GM21717 (cell line): Measurements from ENCODE around the gene PPM1N.

Experiments
- ATAC-seq: cut with Tn5 transposase; IDR thresholded peaks from one replicate; pipeline ENCODE4 v1.9.1; 2021; ENCODE audit warnings: mild to moderate bottlenecking, moderate library complexity; ENCODE audit not compliant: unreplicated experiment

PPM1N gene

DNA sequence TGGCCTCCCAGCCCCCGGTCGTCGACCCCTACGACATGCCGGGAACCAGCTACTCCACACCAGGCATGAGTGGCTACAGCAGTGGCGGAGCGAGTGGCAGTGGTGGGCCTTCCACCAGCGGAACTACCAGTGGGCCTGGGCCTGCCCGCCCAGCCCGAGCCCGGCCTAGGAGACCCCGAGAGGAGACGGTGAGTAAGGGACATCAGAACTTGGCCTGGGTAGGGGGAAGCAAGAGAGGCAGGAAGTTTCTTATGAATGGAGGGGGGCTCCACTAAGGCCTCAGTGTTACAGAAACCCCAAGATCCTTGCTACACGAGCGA lies 27.5 kb upstream of the PPM1N start:
- ATAC-seq, result no peak

- no peak for ATAC-seq
These were observed 26.9 kb upstream of the PPM1N start for GRCh38 chr19:45471111-45471930.

GRCh38 chr19:45471931-45472562 lies 26.2 kb upstream of the PPM1N start:
- ATAC-seq, result no peak

DNA sequence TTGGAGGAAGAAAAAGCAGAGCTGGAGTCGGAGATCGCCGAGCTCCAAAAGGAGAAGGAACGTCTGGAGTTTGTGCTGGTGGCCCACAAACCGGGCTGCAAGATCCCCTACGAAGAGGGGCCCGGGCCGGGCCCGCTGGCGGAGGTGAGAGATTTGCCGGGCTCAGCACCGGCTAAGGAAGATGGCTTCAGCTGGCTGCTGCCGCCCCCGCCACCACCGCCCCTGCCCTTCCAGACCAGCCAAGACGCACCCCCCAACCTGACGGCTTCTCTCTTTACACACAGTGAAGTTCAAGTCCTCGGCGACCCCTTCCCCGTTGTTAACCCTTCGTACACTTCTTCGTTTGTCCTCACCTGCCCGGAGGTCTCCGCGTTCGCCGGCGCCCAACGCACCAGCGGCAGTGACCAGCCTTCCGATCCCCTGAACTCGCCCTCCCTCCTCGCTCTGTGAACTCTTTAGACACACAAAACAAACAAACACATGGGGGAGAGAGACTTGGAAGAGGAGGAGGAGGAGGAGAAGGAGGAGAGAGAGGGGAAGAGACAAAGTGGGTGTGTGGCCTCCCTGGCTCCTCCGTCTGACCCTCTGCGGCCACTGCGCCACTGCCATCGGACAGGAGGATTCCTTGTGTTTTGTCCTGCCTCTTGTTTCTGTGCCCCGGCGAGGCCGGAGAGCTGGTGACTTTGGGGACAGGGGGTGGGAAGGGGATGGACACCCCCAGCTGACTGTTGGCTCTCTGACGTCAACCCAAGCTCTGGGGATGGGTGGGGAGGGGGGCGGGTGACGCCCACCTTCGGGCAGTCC lies 25.5 kb upstream of the PPM1N start:
- no peak for ATAC-seq

DNA sequence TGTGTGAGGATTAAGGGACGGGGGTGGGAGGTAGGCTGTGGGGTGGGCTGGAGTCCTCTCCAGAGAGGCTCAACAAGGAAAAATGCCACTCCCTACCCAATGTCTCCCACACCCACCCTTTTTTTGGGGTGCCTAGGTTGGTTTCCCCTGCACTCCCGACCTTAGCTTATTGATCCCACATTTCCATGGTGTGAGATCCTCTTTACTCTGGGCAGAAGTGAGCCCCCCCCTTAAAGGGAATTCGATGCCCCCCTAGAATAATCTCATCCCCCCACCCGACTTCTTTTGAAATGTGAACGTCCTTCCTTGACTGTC lies 24.9 kb upstream of the PPM1N start:
- no peak for ATAC-seq

- ATAC-seq, result no peak
These were observed 24.3 kb upstream of the PPM1N start for GRCh38 chr19:45473682-45474605.

- no peak for ATAC-seq
These were observed 23.4 kb upstream of the PPM1N start for GRCh38 chr19:45474606-45475521.

DNA sequence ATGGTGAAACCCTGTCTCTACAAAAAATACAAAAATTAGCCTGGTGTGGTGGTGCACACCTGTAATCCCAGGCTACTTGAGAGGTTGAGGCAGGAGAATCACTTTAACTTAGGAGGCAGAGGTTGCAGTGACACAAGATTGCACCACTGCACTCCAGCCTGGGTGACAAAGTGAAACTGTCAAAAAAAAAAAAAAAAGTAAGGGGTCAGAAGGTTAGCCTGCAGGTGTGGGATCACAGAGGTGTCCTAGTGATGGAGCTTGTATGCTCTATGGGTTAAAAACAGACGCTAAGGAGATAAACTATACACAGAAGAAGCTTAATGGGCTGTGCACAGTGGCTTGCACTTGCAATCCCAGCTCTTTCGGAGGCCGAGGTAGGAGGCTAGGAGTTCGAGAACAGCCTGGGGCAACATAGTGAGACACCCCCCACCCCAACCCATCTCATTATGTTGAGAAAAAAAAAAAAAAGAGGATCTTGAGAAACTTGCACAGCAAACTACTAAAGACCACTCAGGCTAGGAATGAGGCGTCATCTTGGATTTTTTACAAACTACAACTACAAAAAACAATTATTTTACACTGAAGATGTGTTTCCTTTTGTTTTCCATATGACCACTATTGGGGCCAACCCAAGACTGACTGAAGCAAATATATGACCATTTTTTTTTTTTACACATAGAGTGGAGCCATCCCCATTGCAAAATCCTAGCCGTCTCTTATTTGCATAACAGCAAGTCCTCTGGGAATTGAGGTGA lies 22.5 kb upstream of the PPM1N start:
- no peak for ATAC-seq

DNA sequence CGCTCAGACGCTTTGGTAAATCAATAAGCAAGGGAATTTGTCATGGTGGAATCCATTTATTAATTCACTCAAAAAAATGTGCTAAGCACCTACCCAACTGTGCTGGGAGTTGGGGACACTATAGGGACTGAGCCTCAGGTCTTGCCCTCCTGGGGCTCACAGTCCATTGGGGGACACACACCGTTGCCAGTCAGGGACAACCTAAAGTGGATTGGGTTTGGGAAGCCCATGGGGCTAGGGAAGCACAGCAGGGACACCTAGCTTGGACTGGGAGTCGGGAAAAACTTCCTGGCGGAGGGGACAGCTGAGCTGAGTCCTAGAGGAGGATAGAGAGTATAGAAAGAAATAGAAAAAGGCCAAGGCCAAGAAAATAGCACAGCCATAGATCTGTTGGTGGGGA lies 21.9 kb upstream of the PPM1N start:
- ATAC-seq, result no peak

GRCh38 chr19:45477186-45477585 lies 21.1 kb upstream of the PPM1N start:
- ATAC-seq, result no peak

GRCh38 chr19:45477713-45478453 lies 20.4 kb upstream of the PPM1N start:
- ATAC-seq, result peak; percentile 8

GRCh38 chr19:45478454-45479238 lies 19.6 kb upstream of the PPM1N start:
- ATAC-seq, result peak; percentile 59

- no peak for ATAC-seq
These were observed 15.2 kb upstream of the PPM1N start for GRCh38 chr19:45483033-45483432.

GRCh38 chr19:45484273-45484945 lies 13.8 kb upstream of the PPM1N start:
- ATAC-seq, result no peak

DNA sequence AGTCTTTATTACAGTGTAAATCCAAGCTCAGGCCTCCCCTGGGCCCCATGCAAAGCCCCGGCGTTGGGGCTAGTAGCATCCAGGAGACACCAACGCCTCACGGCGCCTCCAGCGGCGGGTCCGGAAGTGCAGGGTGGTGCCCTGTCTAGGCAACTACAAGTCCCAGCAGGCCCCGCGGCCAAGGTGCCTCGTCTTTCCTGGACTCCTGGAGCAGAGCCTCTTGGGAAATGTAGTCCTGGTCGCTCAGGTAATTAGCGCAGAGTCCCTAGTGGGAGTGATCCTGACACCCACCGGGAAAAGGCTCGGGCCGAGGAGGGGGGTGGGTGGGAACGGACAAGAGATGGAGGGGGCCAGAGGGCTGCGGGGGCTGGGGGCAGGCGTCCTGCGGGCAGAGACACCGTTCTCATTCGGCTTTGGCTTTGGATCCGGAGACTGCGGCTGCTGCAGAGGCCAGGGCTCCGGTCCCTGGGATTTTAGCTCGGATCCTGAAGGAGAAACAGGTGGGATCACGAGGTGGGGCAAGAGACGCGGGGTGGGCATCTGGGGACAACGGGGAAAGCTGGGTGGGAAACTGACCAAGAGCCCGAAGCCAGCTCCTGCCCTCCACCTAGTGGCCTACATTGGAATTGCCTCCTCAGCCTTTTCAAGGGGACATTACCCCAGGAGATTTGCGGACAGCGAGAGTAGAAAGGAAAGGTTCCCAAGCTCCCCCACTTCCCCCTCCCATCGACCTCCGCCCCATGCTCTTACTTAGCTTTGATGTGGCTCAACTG lies 12.8 kb upstream of the PPM1N start:
- peak; percentile 83 for ATAC-seq

- no peak for ATAC-seq
These were observed 9.5 kb upstream of the PPM1N start for GRCh38 chr19:45488708-45489107.
